ENCODE measurements around the gene RHPN2.
"Not testable (repeated sequence)": the region's sequence is repeated elsewhere in the genome, so short reads cannot be mapped to it uniquely, and the experiment has no call there.

The RHPN2 gene

DNA sequence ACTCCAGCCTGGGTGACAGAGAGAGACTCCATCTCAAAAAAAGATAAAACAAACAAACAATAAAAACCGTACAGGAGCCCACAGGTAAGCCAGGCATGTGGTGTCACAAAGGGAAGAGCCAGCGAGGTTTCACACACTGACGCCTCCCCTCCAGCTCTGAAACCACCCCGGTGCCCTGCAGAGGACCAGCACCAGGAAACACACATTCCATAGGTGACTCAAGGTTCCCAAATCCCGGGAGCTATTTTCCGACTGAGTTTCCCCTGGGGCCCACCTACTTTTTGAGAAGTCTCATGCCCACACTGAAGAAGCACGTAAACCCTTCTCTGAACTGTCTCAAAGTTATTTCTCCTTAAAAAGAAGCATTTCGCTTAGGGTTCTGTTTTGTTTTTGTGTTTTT lies 40.3 kb downstream of the RHPN2 start:
- Mint-ChIP-seq H3K4me3 (no peak overlapping the region), H3K27me3 (no peaks in the 10 kb centered on the region), H3K9me3 (no peaks in the 10 kb centered on the region), H3K36me3 (peaks cover 12% of the 10 kb centered on the region), H3K27ac (no peak overlapping the region), H3K4me1 (no peaks in the 10 kb centered on the region)
- ATAC-seq = no peak

DNA sequence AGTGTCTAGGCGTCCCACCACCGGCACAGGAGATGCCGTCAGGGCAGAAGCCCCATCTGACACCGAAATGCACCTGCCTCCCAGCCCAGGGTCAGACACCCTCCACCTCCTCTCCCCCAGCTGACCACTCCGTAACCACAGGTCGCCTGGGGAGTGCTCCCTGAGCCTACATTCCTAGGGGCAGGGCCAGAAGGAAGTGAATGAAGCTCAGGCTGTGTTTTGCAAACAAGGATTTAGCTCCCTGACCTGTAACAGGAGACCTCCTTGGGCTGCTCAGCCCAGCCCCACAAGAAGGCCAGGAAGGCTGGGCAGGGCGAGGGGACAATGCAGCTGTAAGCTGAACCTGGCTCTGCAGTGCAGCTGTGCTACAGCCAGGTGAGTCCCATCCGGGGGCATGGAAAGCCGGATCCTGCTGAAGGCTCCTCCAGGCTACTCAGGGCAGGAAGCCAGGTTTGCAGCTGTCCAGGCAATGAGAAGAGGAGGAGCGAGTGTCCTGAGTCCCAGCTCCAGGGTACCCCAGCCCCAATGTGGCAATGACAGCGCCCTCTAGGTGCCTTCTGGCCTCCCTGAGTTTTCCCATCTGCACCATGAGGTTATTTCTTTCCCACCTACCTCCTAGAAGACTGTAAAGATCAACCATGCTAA lies 42.1 kb downstream of the RHPN2 start:
- Mint-ChIP-seq H3K36me3 (peaks cover 12% of the 10 kb centered on the region), H3K4me1 (no peaks in the 10 kb centered on the region), H3K9me3 (no peaks in the 10 kb centered on the region), H3K4me3 (no peak overlapping the region), H3K27ac (no peak overlapping the region), H3K27me3 (no peaks in the 10 kb centered on the region)
- ATAC-seq = no peak

DNA sequence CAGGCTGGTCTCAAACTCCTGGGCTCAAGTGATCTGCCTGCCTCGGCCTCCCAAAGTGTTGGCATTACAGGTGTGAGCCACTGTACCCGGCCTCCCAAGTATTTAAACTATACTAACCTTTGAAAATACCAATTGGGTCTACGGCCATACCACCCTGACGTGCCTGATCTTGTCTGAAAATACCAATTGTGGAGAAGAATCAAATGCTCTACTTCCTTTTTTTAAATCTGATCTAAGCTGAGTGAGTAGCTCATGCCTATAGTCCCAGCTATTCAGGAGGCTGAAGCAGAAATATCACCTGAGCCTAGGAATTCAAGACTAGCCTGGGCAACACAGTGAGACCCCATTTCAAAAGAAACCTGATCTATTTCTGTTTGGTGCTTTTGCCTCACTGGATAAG lies 53.8 kb downstream of the RHPN2 start:
- H3K27me3 Mint-ChIP-seq, H3K4me3 Mint-ChIP-seq, ATAC-seq, H3K9me3 Mint-ChIP-seq, H3K27ac Mint-ChIP-seq, H3K4me1 Mint-ChIP-seq: not testable (repeated sequence)
- peaks cover 21% of the 10 kb centered on the region for H3K36me3 Mint-ChIP-seq

DNA sequence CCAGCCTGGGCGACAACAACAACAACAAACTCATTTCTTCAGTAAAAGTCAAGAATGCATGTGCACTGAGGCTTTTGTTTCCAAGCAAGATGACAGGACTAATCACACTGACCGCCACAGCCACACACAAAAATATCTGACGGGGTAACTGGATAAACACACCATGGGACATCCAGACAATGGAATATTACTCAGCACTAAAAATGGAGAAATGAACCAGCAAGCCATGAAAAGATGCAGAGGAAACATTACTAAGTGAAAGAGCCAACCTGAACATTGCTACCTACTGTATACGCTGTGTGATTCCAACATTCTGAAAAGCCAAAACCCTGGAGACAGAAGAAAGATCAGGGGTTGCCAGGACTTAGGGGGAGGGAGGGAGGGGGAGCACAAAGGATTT lies 56.0 kb downstream of the RHPN2 start:
- Mint-ChIP-seq H3K36me3 (peaks cover 21% of the 10 kb centered on the region), H3K4me1 (no peaks in the 10 kb centered on the region), H3K27me3 (no peaks in the 10 kb centered on the region), H3K9me3 (no peaks in the 10 kb centered on the region), H3K4me3 (no peak overlapping the region), H3K27ac (no peak overlapping the region)
- no peak for ATAC-seq

DNA sequence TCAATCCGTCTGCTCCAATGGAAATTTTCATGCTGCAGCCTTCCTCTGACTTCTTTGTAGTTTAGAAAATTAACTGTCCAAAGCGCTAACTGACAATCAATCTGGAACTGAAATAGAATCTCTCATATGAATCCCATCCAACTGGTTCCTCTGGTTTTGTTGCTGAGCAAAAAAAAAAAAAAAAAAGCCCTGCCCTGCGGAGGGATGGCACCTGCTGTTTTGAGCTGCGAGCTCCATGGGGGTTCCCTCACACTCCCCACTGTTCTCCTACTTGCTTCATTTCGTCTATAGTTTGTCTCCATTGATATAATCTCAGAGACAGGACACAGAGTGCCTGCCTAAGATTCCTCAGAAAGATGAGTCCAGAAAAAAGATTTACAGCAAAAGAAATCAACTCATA lies 59.2 kb downstream of the RHPN2 start:
- no peaks in the 10 kb centered on the region for H3K27me3 Mint-ChIP-seq
- H3K4me3 Mint-ChIP-seq = no peak overlapping the region
- ATAC-seq = no peak
- no peak overlapping the region for H3K27ac Mint-ChIP-seq
- H3K36me3 Mint-ChIP-seq = peaks cover 5% of the 10 kb centered on the region
- H3K4me1 Mint-ChIP-seq = peaks cover 4% of the 10 kb centered on the region
- H3K9me3 Mint-ChIP-seq = no peaks in the 10 kb centered on the region

DNA sequence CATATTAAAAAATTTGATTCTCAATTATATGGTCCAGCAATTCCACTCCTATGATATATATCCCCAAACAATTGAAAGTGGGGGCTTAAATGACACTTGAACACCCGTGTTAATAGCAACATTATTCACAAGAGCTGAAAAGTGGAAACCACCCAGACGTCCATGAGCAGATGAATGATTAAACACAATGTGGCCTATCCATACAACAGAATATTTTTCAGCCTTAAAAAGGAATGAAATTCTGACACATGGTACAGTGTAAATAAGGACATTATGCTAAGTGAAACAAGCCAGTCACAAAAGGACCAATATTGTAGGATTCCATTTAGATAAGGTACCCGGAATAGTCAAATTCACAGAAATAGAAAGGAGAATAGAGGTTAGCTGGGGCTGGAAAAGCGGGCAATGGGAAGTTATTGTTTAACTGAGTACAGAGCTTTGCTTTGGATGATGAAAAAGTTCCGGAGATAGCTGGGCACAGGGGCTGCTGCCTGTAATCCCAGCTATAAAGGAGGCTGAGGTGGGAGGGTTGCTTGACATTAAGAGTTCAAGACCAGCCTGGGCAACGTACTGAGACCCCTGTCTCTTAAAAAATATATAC lies 61.2 kb downstream of the RHPN2 start:
- not testable (repeated sequence) for ATAC-seq, H3K27me3 Mint-ChIP-seq, H3K9me3 Mint-ChIP-seq, H3K4me1 Mint-ChIP-seq, H3K4me3 Mint-ChIP-seq, H3K27ac Mint-ChIP-seq, H3K36me3 Mint-ChIP-seq

DNA sequence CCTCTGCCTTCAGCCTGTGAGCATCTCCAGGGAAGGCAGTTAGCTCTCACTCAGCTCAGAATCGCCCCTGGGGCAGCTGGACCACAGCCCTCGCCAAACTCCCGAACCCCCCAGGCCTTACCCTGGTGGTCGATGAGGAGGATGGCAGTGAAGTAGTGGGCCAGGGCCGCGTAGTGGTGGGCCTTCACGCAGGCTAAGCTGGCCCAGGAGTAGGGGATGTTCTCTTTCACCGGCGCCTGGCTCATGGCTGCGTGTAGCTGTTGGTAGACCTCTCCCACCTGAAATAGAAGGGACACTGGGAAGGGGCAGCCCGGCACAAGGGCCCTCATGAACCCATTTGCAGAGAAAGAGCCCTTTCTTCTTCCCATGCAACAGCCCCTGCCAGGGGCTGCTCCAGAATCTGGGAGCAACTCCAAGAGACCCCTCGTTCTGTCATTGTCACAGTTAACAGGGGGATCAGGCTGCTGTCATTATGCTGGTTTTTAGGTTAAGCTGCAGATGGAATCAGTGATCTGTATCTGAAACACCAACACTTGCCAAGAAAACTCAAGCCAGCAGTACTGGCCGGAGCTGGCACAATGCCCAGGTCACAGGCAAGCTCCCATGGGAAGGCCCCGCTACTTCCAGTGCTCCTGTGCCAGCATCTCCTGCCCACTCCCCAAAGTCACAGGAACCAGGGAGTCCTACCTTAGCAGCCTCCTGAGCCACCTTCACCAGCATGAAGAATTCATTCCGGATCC lies 62.4 kb downstream of the RHPN2 start:
- not testable (repeated sequence) for ATAC-seq, H3K4me3 Mint-ChIP-seq, H3K27me3 Mint-ChIP-seq

DNA sequence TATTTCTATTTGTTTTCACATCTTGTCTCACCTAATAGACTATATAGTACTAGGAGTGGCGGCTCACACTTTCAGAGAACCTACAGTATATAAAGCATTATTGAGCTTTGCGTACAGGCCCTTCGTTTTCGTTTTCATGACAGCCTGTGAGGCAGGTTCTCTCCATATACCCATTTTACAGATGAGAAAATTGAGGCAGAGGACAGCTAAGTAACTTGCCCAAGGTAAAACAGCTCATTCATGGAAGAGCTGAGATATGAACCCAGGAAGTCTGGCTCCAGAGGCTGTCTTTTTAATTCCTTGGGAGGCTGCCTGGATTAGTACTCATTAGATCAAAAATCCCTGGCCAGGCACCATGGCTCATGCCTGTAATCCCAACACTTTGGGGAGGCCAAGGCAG lies 63.8 kb downstream of the RHPN2 start:
- no peak for ATAC-seq
- peaks cover 19% of the 10 kb centered on the region for H3K36me3 Mint-ChIP-seq
- H3K9me3 Mint-ChIP-seq = no peaks in the 10 kb centered on the region
- H3K4me3 Mint-ChIP-seq = no peak overlapping the region
- H3K27me3 Mint-ChIP-seq = no peaks in the 10 kb centered on the region
- H3K27ac Mint-ChIP-seq = no peak overlapping the region
- H3K4me1 Mint-ChIP-seq = peaks cover 6% of the 10 kb centered on the region

More for the DNA sequence above, 62.4 kb downstream of the RHPN2 start:
- not testable (repeated sequence) for H3K9me3 Mint-ChIP-seq, H3K27ac Mint-ChIP-seq, H3K4me1 Mint-ChIP-seq
- H3K36me3 Mint-ChIP-seq = peaks cover 15% of the 10 kb centered on the region

DNA sequence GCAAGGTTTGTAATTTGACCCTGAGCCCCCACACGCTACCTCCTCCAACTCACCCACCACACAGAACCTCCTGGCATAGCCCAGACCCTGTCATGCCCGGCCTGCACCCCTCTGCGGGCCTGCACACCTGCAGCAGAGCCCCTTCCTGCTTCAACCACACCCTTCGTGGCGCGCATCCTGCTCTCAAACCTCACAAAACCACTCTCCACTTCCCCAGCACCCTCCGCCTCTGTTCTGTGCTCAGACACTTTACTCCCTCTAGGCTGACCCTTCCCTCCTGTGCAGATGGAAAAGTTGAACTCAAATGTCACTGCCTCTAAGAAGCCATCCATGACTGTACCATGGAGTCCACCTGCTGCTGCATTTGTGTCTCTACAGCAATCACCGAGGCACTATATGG lies 64.2 kb downstream of the RHPN2 start:
- peaks cover 6% of the 10 kb centered on the region for H3K4me1 Mint-ChIP-seq
- H3K9me3 Mint-ChIP-seq = no peaks in the 10 kb centered on the region
- H3K36me3 Mint-ChIP-seq = peaks cover 19% of the 10 kb centered on the region
- H3K27me3 Mint-ChIP-seq = no peaks in the 10 kb centered on the region
- no peak overlapping the region for H3K4me3 Mint-ChIP-seq
- no peak overlapping the region for H3K27ac Mint-ChIP-seq
- ATAC-seq = no peak

DNA sequence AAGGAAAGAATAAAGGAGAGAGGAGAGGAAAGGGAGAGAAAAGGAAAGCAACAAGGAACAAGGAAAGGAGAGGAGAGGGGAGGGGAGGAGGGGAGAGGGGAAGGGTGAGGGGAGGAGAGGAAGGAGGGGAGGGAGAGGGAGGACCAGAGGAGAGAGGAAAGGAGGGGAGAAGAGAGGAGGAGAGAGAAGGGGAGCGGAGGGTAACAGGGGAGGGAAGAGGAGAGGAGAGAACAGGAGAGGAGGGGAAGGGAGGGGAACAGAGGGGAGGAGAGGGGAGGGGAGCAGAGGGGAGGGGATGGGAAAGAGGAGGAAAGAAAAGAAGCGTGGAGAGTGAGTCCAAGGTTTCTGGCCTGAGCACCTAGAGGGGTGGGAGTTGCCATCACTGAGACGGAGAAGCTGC lies 66.0 kb downstream of the RHPN2 start:
- Mint-ChIP-seq H3K36me3 (peaks cover 19% of the 10 kb centered on the region), H3K4me3 (no peak overlapping the region), H3K4me1 (peaks cover 6% of the 10 kb centered on the region), H3K27ac (no peak overlapping the region), H3K27me3 (no peaks in the 10 kb centered on the region), H3K9me3 (no peaks in the 10 kb centered on the region)
- ATAC-seq = no peak

DNA sequence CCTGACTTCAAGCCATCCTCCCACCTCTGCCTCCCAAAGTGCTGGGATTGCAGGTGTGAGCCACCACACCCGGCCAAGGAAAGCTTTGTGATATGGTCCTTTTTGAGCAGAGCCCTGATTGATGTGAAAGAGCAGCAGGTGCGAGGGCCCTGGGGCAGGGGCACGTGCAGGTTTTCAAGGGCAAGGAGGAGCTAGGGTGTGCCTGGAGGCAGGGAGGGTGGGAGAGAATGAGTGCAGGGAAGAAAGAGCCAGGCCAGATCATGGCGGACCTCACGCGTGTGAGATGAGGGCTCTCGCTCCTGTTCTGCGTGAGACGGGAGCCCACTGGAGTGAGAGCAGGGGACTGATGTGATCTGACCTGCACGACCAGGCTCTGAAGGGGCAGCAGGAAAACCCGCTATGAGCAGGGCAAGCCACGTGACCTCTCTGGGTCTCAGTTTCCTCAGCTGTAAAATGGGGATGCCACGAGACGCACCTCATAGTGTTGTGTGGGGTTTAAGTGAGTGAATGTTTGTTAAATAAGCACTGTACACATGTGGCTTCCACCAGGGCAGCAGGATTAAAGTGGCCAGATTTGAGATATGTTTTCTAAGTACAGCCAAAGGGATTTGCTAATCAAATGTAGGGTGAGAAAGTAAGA lies 66.9 kb downstream of the RHPN2 start:
- H3K27ac Mint-ChIP-seq = no peak overlapping the region
- peaks cover 6% of the 10 kb centered on the region for H3K4me1 Mint-ChIP-seq
- H3K27me3 Mint-ChIP-seq = no peaks in the 10 kb centered on the region
- no peak overlapping the region for H3K4me3 Mint-ChIP-seq
- H3K36me3 Mint-ChIP-seq = peaks cover 19% of the 10 kb centered on the region
- no peaks in the 10 kb centered on the region for H3K9me3 Mint-ChIP-seq
- no peak for ATAC-seq

DNA sequence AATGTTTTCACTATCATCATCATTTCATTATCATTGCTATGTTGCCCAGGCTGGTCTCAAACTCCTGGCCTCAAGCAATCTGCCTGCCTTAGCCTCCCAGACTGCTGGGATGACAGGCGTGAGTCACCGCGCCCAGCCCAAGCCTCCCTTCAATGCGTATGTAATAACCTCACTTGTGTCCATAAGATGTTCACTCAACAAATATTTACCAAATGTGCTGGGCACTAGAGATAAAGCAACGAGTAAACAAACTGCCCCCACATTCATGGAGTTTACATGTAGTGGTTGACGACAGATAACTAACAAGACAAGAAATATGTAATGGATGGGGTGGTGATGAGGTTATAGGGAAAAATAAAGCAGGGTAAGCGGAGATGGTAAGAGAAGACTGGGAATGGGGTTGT lies 67.6 kb downstream of the RHPN2 start:
- not testable (repeated sequence) for H3K27me3 Mint-ChIP-seq, H3K9me3 Mint-ChIP-seq, H3K27ac Mint-ChIP-seq, H3K4me1 Mint-ChIP-seq, ATAC-seq, H3K4me3 Mint-ChIP-seq
- peaks cover 19% of the 10 kb centered on the region for H3K36me3 Mint-ChIP-seq

DNA sequence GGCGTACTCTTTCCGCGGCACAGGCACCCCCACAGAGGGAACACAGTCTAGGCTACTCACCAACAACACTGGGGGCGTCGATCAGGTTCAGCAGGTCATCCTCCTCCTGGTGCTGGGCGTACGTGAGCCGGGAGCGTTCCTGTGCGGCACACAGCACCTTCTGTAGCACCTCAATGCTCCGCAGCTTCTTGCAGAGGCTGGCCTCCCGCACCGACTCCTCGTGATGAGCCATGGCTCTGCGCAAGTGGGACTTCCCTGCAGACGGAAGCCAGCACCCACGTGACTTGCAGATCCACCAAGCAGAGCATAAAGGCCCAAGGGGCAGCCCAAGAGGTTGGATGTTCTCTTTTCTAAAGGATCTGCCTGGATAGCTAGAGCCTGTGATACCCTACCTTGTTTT lies 68.7 kb downstream of the RHPN2 start:
- H3K27ac Mint-ChIP-seq, ATAC-seq, H3K9me3 Mint-ChIP-seq, H3K4me1 Mint-ChIP-seq, H3K27me3 Mint-ChIP-seq, H3K4me3 Mint-ChIP-seq: not testable (repeated sequence)
- H3K36me3 Mint-ChIP-seq = peaks cover 19% of the 10 kb centered on the region

DNA sequence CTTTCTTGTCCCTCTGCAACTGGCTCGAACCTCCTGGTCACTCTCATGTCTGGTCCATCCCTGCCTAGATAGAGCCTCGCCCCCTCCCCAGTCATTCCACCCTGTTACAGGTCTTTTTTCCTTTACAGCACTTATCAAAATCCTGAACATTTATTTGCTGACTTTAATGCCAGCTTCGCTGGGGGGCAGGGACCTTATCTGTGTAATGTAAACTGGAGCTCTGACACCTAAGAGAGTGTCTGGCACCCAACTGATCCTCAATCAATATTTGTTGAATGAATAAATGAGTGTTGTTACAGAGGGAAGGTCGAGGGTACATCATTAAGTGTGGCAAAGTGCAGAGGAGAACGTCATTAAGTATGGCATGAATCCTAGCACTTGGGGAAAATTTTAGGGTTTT lies 76.0 kb downstream of the RHPN2 start:
- no peak overlapping the region for H3K4me3 Mint-ChIP-seq
- ATAC-seq = no peak
- no peaks in the 10 kb centered on the region for H3K9me3 Mint-ChIP-seq
- no peaks in the 10 kb centered on the region for H3K36me3 Mint-ChIP-seq
- H3K4me1 Mint-ChIP-seq = no peaks in the 10 kb centered on the region
- H3K27ac Mint-ChIP-seq = no peak overlapping the region
- H3K27me3 Mint-ChIP-seq = no peaks in the 10 kb centered on the region

DNA sequence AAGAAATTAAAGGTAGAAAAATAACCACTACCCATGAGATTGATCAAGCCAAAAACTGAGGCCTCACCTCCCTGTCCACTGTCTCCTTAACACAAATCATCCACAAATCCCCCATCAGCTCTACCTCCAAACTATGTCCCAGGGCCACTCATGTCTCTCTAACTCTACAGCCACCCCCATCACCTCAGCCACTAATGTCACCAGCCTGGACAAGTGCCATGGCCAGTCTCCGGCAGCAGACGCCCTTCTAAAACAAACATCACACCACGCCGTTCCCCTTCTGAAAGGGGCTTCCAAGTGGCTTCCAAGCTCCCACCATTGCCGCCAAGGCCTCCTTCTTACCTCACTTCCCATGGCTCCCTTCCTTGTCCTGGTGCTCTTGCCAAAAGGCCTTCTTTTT lies 76.4 kb downstream of the RHPN2 start:
- not testable (repeated sequence) for H3K9me3 Mint-ChIP-seq, H3K27me3 Mint-ChIP-seq, H3K4me3 Mint-ChIP-seq, H3K27ac Mint-ChIP-seq, ATAC-seq, H3K36me3 Mint-ChIP-seq, H3K4me1 Mint-ChIP-seq

DNA sequence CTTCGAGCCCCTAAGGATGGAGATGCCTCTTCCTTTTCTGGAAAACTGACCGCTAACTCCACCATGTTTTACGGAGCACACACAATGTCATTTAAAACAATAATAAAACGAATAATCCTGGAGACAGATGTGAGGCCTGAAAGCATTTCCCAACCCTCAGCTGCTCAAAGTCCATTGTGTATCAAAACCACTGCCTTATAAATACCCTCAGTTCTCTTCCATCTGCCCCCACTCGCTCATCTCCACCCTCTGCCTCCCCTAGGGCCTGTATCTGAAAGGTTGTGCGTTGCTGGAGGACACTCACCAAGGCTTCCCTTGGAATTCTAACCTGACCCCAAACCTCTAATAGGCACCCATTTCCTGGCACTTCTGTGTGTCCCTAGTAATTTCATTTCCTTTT lies 82.2 kb downstream of the RHPN2 start:
- ATAC-seq, H3K4me3 Mint-ChIP-seq, H3K27me3 Mint-ChIP-seq, H3K36me3 Mint-ChIP-seq, H3K4me1 Mint-ChIP-seq, H3K27ac Mint-ChIP-seq, H3K9me3 Mint-ChIP-seq: not testable (repeated sequence)
